ENCODE data around the gene RNF220. TPM values are rescaled to one million over a fixed set of nuclear protein-coding genes. Genes with fewer than 3 reads are reported as not detected.
A peak's percentile ranks its signal among the peaks of the same experiment; 100 is the strongest.

Gene RNF220
- polyA plus RNA-seq, 4 donors: 52.6 to 86.1 (median 74.9) TPM

GRCh38 chr1:44485229-44485933 is 80.3 kb downstream of the RNF220 start:
- Histone ChIP-seq H3K36me3 (ENCODE audit: control insufficient read depth in 3 of 3, insufficient read depth in 2 of 3, low read depth in 1 of 3, low read length in 3 of 3) (no peaks in the 10 kb centered on the region), H3K4me3 (ENCODE audit: low read depth in 1 of 3, low read length in 3 of 3) (no peak overlapping the region), H3K27me3 (ENCODE audit: control insufficient read depth in 3 of 3, insufficient read depth in 3 of 3, low read length in 3 of 3) (peaks cover 0 to 10% (median 0%) of the 10 kb centered on the region in 3 donors), H3K4me1 (ENCODE audit: control insufficient read depth in 3 of 3, insufficient read depth in 2 of 3, low read depth in 1 of 3, low read length in 2 of 3) (peaks cover 0 to 2% (median 0%) of the 10 kb centered on the region in 3 donors), H3K27ac (ENCODE audit: low read depth in 1 of 3, low read length in 2 of 3) (peak overlapping the region in 1 of 3 donors; percentile 46), H3K9me3 (ENCODE audit: control insufficient read depth in 2 of 2, insufficient read depth in 1 of 2, low read depth in 1 of 2, low read length in 1 of 2) (no peaks in the 10 kb centered on the region)
- no peak for FAIRE-seq
- 33 to 43% (median 41%) methylated on average over 13 of the region's 13 CpGs for WGBS, 3 donors
- peak; percentile 7 to 14 for DNase-seq

GRCh38 chr1:44485934-44486460 is 80.9 kb downstream of the RNF220 start:
- H3K27me3 ChIP-seq (ENCODE audit: control insufficient read depth in 3 of 3, insufficient read depth in 3 of 3, low read length in 3 of 3): peaks cover 0 to 10% (median 0%) of the 10 kb centered on the region in 3 donors
- no peaks in the 10 kb centered on the region for H3K36me3 ChIP-seq (ENCODE audit: control insufficient read depth in 3 of 3, insufficient read depth in 2 of 3, low read depth in 1 of 3, low read length in 3 of 3)
- FAIRE-seq: no peak
- DNase-seq: no peak
- peak overlapping the region in 1 of 3 donors; percentile 35 for H3K27ac ChIP-seq (ENCODE audit: low read depth in 1 of 3, low read length in 2 of 3)
- no peaks in the 10 kb centered on the region for H3K9me3 ChIP-seq (ENCODE audit: control insufficient read depth in 2 of 2, insufficient read depth in 1 of 2, low read depth in 1 of 2, low read length in 1 of 2)
- peaks cover 0 to 2% (median 0%) of the 10 kb centered on the region in 3 donors for H3K4me1 ChIP-seq (ENCODE audit: control insufficient read depth in 3 of 3, insufficient read depth in 2 of 3, low read depth in 1 of 3, low read length in 2 of 3)
- no peak overlapping the region for H3K4me3 ChIP-seq (ENCODE audit: low read depth in 1 of 3, low read length in 3 of 3)
- 41 to 49% (median 44%) methylated on average over 5 of the region's 5 CpGs for WGBS, 3 donors

GRCh38 chr1:44489481-44489880 is 84.4 kb downstream of the RNF220 start:
- FAIRE-seq (no peak), DNase-seq (no peak)
- Histone ChIP-seq H3K4me1 (ENCODE audit: control insufficient read depth in 3 of 3, insufficient read depth in 2 of 3, low read depth in 1 of 3, low read length in 2 of 3) (peaks cover 0 to 2% (median 0%) of the 10 kb centered on the region in 3 donors), H3K4me3 (ENCODE audit: low read depth in 1 of 3, low read length in 3 of 3) (no peak overlapping the region), H3K27me3 (ENCODE audit: control insufficient read depth in 3 of 3, insufficient read depth in 3 of 3, low read length in 3 of 3) (peaks cover 0 to 3% (median 0%) of the 10 kb centered on the region in 3 donors), H3K9me3 (ENCODE audit: control insufficient read depth in 2 of 2, insufficient read depth in 1 of 2, low read depth in 1 of 2, low read length in 1 of 2) (no peaks in the 10 kb centered on the region), H3K27ac (ENCODE audit: low read depth in 1 of 3, low read length in 2 of 3) (no peak overlapping the region), H3K36me3 (ENCODE audit: control insufficient read depth in 3 of 3, insufficient read depth in 2 of 3, low read depth in 1 of 3, low read length in 3 of 3) (no peaks in the 10 kb centered on the region)
- WGBS, 3 donors: 80 to 84% (median 82%) methylated on average over 5 of the region's 5 CpGs

GRCh38 chr1:44496541-44497171 is 91.6 kb downstream of the RNF220 start:
- no peak for DNase-seq
- Histone ChIP-seq H3K36me3 (ENCODE audit: control insufficient read depth in 3 of 3, insufficient read depth in 2 of 3, low read depth in 1 of 3, low read length in 3 of 3) (no peaks in the 10 kb centered on the region), H3K9me3 (ENCODE audit: control insufficient read depth in 2 of 2, insufficient read depth in 1 of 2, low read depth in 1 of 2, low read length in 1 of 2) (no peaks in the 10 kb centered on the region), H3K27me3 (ENCODE audit: control insufficient read depth in 3 of 3, insufficient read depth in 3 of 3, low read length in 3 of 3) (peaks cover 0 to 12% (median 9%) of the 10 kb centered on the region in 3 donors), H3K4me3 (ENCODE audit: low read depth in 1 of 3, low read length in 3 of 3) (no peak overlapping the region), H3K27ac (ENCODE audit: low read depth in 1 of 3, low read length in 2 of 3) (no peak overlapping the region), H3K4me1 (ENCODE audit: control insufficient read depth in 3 of 3, insufficient read depth in 2 of 3, low read depth in 1 of 3, low read length in 2 of 3) (peaks cover 0 to 4% (median 0%) of the 10 kb centered on the region in 3 donors)
- no peak for FAIRE-seq
- WGBS, 3 donors: 88 to 96% (median 91%) methylated on average over 6 of the region's 6 CpGs

- DNase-seq (no peak), FAIRE-seq (no peak)
- H3K27me3 ChIP-seq (ENCODE audit: control insufficient read depth in 3 of 3, insufficient read depth in 3 of 3, low read length in 3 of 3): peaks cover 0 to 12% (median 9%) of the 10 kb centered on the region in 3 donors
- no peak overlapping the region for H3K4me3 ChIP-seq (ENCODE audit: low read depth in 1 of 3, low read length in 3 of 3)
- no peaks in the 10 kb centered on the region for H3K36me3 ChIP-seq (ENCODE audit: control insufficient read depth in 3 of 3, insufficient read depth in 2 of 3, low read depth in 1 of 3, low read length in 3 of 3)
- H3K9me3 ChIP-seq (ENCODE audit: control insufficient read depth in 2 of 2, insufficient read depth in 1 of 2, low read depth in 1 of 2, low read length in 1 of 2): no peaks in the 10 kb centered on the region
- H3K4me1 ChIP-seq (ENCODE audit: control insufficient read depth in 3 of 3, insufficient read depth in 2 of 3, low read depth in 1 of 3, low read length in 2 of 3): peaks cover 0 to 4% (median 0%) of the 10 kb centered on the region in 3 donors
- WGBS, 3 donors: 71 to 84% (median 77%) methylated on average over 12 of the region's 12 CpGs
- H3K27ac ChIP-seq (ENCODE audit: low read depth in 1 of 3, low read length in 2 of 3): no peak overlapping the region
Observed at GRCh38 chr1:44497422-44498170, 92.5 kb downstream of the RNF220 start.

- Histone ChIP-seq H3K4me3 (ENCODE audit: low read depth in 1 of 3, low read length in 3 of 3) (no peak overlapping the region), H3K36me3 (ENCODE audit: control insufficient read depth in 3 of 3, insufficient read depth in 2 of 3, low read depth in 1 of 3, low read length in 3 of 3) (no peaks in the 10 kb centered on the region), H3K9me3 (ENCODE audit: control insufficient read depth in 2 of 2, insufficient read depth in 1 of 2, low read depth in 1 of 2, low read length in 1 of 2) (no peaks in the 10 kb centered on the region), H3K27me3 (ENCODE audit: control insufficient read depth in 3 of 3, insufficient read depth in 3 of 3, low read length in 3 of 3) (peaks cover 0 to 12% (median 9%) of the 10 kb centered on the region in 3 donors), H3K27ac (ENCODE audit: low read depth in 1 of 3, low read length in 2 of 3) (no peak overlapping the region), H3K4me1 (ENCODE audit: control insufficient read depth in 3 of 3, insufficient read depth in 2 of 3, low read depth in 1 of 3, low read length in 2 of 3) (peaks cover 0 to 4% (median 0%) of the 10 kb centered on the region in 3 donors)
- no peak for DNase-seq
- FAIRE-seq: no peak
- 71 to 84% (median 76%) methylated on average over 3 of the region's 3 CpGs for WGBS, 3 donors
Observed at GRCh38 chr1:44499306-44499705, 94.3 kb downstream of the RNF220 start.

GRCh38 chr1:44500181-44501046 is 95.4 kb downstream of the RNF220 start:
- WGBS, 3 donors: 12 to 42% (median 30%) methylated on average over 17 of the region's 17 CpGs
- DNase-seq: peak; percentile 33 to 51
- Histone ChIP-seq H3K4me1 (ENCODE audit: control insufficient read depth in 3 of 3, insufficient read depth in 2 of 3, low read depth in 1 of 3, low read length in 2 of 3) (peaks cover 0 to 4% (median 0%) of the 10 kb centered on the region in 3 donors), H3K27me3 (ENCODE audit: control insufficient read depth in 3 of 3, insufficient read depth in 3 of 3, low read length in 3 of 3) (peaks cover 0 to 12% (median 9%) of the 10 kb centered on the region in 3 donors), H3K9me3 (ENCODE audit: control insufficient read depth in 2 of 2, insufficient read depth in 1 of 2, low read depth in 1 of 2, low read length in 1 of 2) (no peaks in the 10 kb centered on the region), H3K4me3 (ENCODE audit: low read depth in 1 of 3, low read length in 3 of 3) (no peak overlapping the region), H3K27ac (ENCODE audit: low read depth in 1 of 3, low read length in 2 of 3) (no peak overlapping the region), H3K36me3 (ENCODE audit: control insufficient read depth in 3 of 3, insufficient read depth in 2 of 3, low read depth in 1 of 3, low read length in 3 of 3) (no peaks in the 10 kb centered on the region)
- no peak for FAIRE-seq
